SIG-M5 treated with dmso at 0.1 percent for 504 hours (cell line): Measurements from ENCODE around the gene MEGF8.
A peak's percentile ranks its signal among the peaks of the same experiment; 100 is the strongest.

Experiments
- DNase-seq: peaks from one replicate; lab custom pipeline; 2025; ENCODE audit not compliant: unreplicated experiment; lab: John Stamatoyannopoulos, UW

Gene MEGF8

GRCh38 chr19:42306646-42307045 lies 18.8 kb upstream of the MEGF8 start:
- DNase-seq, result no peak

DNA sequence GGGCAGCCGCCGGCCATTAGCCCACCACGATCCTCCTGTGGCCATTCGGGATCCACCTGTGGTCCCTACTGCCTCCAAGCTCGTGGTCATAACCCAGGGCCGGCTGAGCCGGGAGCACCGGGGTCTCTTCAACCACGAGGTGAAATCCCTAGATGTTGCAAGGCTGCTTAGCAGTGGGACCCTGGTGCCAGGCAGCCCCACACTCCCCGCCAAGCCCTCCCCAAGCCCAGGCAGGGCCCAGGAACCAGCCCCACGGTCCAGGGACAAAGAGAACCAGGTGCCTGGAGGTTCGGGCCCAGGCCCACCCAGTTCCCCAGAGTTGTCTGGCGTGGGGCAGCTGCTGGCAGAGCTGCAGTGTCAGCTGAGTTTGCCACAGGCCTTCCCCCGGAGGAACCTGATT lies 15.7 kb upstream of the MEGF8 start:
- no peak for DNase-seq

DNA sequence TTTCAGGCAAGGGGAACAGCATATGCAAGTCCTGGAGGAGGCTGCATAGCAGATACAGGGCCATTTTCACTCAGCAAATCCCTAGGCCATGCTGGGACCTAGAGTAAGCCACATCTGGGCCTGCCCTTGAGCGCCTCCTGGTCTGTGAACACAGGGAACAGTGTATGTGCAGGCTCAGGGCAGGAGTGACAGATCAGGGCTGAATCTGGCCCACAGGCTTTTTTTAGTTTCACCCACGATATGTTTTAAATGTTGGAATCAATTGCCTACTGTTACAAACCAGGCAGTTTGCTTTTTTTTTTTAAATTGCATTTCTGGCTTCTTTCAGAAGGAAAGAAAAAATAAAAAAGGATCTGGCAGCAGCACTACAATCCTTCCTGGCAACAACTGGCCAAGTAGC lies 13.8 kb upstream of the MEGF8 start:
- DNase-seq, result no peak

- DNase-seq, result no peak
Measured at GRCh38 chr19:42312370-42312769, 13.1 kb upstream of the MEGF8 start.

DNA sequence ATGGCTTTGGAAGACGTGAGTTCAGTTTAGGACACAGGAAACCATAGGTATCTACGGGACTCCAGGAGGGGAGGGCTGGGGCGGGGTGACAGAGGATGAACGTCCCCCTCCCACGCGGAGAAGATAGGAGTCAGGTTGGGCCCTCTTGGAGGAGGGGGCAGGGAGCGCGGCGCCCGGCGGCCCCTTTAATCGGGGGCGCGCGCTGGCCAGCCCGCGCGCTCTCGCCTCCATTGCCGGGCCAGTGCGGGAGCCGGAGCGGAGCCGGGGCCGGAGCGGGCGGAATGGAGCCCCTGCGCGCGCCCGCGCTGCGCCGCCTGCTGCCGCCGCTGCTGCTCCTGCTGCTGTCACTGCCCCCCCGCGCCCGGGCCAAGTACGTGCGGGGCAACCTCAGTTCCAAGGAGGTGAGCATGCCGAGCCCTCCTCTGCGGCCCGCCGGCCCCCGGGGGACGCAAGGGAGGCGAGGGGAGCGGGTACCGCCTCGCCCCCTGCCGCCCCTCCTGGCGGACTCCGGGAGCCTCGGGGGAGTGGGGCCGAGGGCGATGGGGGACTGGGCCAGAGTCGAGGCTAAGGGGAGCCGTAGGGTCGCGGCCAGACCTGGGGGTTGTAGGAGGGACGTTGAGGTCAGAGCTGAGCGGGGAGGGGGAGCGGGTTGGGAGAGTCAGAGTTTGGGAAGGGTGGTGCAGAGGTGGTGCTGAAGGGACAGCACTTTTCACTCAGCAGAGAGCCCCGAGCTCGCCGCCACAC lies 12.2 kb upstream of the MEGF8 start, which contains the start of gene TMEM145:
TMEM145 (plus strand) TSS at position 214 of the 744 bp plus-strand sequence; CDS start at position 282, 68 bp downstream.
- DNase-seq, result peak; percentile 53

- no peak for DNase-seq
Measured at GRCh38 chr19:42313840-42314755, 11.3 kb upstream of the MEGF8 start.

GRCh38 chr19:42315024-42315423 lies 10.4 kb upstream of the MEGF8 start:
- DNase-seq, result no peak

GRCh38 chr19:42316223-42317211 lies 8.9 kb upstream of the MEGF8 start:
- no peak for DNase-seq

DNA sequence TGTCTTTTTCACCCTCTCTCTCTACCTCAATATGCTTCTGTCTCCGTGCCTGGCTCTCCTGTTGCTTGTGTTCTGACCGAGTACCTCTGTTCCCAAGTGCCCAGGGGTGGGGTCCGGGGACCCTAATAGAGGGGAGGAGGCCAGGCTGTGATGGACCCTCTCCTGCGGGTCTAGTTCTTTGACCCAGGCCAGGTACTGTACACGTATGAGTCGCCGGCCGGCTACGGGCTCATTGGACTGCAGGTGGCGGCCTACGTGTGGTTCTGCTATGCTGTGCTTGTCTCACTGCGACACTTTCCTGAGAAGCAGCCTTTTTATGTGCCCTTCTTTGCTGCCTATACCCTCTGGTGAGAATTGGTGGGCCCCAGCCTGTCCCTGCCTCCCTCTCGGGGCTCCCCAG lies 7.9 kb upstream of the MEGF8 start:
- no peak for DNase-seq

DNA sequence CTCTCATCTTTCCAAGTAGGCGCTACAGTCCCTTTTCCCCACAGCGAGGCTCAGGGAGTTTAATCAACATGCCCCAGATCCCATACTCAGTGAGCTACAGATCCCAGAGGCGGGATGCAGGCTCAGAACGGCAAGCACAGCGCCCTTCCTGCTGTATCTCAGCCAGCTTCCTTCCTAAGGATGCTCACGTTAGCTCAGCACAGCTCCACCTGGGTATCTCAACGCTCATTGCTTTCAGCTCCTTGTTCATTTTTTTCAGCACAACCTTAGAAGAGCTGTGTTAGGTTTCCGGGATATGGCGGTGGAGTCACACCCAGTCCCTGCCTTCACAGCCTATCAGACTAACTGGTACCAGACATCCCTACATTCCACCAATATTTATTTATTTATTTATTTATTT lies 3.1 kb upstream of the MEGF8 start:
- no peak for DNase-seq

DNA sequence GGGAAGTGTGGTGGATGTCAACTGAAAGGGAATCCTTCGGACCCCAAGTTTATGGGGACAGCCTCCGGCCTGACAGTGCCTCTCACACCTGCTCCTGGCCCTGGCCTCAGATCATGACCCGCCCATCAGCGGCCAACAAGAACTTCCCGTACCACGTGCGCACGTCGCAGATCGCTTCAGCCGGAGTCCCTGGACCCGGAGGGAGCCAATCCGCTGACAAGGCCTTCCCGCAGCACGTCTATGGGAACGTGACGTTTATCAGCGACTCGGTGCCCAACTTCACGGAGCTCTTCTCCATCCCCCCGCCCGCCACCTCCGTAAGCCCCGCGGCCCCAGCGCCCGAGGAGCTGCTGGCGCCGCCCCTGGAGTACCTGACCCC lies 2.0 kb upstream of the MEGF8 start:
- no peak for DNase-seq

GRCh38 chr19:42323852-42324654 lies 1.4 kb upstream of the MEGF8 start:
- DNase-seq, result no peak

GRCh38 chr19:42324655-42325307 lies 654 bp upstream of the MEGF8 start:
- DNase-seq, result no peak

DNA sequence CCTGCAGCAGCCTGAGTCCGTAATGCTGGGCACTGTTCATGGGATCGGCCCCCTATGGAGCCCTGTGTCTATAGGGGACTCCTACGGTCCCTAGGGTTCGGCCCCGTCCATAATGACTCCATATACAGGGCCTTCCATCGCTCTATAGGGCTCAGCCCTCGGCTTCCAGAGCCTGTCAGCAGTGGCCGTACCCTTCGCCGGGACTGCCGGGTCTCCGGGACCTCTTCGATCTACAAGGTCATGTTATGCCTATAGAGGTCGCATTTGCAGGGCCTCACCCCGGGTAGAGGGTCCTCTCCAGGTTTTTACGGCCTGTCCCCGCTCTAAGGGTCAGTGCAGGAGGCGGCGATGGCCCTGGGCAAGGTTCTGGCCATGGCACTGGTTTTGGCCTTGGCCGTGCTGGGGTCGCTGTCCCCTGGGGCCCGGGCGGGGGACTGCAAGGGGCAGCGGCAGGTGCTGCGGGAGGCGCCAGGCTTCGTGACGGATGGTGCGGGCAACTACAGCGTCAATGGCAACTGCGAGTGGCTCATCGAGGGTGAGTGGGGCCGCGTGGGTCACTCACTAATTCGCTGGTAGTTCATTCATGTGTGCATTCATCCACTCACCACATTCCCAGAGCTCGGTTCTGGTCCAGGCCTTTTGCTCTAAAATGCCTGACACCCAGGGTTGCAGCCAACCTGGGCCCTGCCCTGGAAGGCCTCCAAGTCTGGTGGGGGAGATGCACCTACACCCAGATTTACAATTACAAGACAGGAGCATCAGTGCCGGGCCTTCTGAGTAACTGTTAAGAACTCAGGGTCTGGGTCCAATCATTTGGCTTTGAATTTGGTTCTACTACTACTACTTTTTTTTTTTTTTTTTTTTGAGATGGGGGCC lies 699 bp downstream of the MEGF8 start:
- no peak for DNase-seq

DNA sequence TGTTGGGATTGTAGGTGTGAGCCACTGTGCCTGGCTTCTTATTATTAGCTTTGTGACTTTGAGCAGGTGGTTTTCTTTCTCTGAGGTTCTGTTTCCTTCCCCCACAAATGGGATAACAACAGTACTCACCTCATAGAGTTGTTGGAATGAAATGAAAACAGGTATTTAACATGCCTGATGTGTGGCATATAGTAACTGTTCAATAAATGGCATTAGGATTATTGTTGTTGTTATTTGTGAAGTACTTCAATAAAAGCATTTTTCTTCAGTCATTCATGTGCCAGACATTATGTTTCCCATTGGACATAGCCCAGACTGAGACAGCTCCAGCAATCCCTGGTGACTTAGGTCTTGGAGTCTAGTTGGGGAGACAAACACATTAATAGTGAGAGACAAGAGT lies 1.5 kb downstream of the MEGF8 start:
- DNase-seq, result no peak

DNA sequence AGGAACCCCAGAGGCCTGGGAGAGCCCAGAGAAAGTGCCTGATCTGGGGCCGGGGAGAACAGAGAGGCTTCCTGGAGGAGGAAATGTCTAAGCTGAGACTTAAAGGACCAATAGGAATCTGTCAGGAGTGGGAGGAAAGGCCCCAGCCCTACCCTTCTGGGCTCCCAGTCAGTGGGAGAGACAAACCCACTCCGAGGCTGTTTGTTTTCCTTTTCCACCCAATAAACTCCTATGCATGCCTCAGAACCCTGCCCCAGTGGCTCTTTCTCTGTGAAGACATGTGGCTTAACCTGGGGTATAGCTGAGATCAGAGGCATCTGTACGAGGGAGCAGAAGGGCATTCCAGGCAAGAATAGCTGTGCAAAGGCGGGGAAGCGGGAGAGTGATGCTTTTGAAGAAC lies 1.9 kb downstream of the MEGF8 start:
- no peak for DNase-seq

DNA sequence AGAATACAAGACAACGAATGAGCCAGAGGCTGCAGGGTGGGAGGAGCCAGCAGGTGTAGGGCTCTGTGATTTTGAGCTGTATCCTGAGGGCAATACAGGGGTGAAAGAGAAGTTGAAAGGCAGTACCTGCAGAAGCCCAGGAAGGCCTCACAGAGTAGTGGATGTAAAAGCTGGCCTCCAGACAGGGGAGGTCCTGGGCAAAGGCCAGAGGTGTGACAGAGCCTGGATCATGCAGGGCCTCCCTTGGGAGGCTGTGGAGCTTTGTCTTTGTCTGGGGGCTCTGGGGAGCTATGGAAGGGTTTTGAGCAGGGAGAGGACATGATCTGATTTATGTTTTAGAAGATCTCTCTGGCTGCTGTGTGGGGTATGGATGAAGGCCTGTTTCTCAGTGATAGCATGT lies 2.7 kb downstream of the MEGF8 start:
- DNase-seq, result no peak

- no peak for DNase-seq
Measured at GRCh38 chr19:42328854-42329253, 3.4 kb downstream of the MEGF8 start.

DNA sequence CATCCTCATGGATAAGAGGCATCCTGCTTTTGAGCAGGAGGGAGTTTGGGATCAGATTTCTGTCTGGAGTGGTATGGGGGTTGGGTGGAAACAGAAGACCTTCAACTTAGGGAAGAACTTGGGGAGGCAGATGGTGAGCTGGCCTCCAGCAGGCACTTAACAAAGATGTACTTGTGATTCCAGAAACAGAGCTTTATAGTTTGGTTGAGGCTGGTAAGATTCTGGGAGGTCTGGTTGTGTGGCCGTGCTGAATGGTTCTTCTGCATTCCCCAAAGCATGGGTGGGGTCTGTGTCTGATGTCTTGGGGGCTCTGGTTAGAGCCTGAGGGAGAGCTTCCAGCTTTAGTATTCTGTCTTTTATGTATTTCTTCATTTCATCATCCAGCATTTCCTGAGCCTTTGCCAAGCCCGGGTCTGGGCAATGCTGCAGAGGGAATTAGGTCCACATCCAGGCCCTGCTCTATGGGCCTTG lies 4.8 kb downstream of the MEGF8 start:
- no peak for DNase-seq
